ENCODE data around the gene CERKL. TPM values are rescaled to one million over a fixed set of nuclear protein-coding genes. Genes with fewer than 3 reads are reported as not detected.
A peak's percentile ranks its signal among the peaks of the same experiment; 100 is the strongest.

Gene CERKL
- total RNA-seq, 2 donors from 2014 or later = 0.07 TPM; not detected in 1

GRCh38 chr2:181542170-181542569 lies 114.7 kb downstream of the CERKL start:
- Mint-ChIP-seq H3K27me3 (ENCODE audit: low read depth) (no peaks in the 10 kb centered on the region), H3K4me3 (no peak overlapping the region), H3K4me1 (ENCODE audit: low read depth) (peaks cover 7% of the 10 kb centered on the region), H3K27ac (no peak overlapping the region), H3K36me3 (ENCODE audit: insufficient read depth in 2 of 2) (peaks cover 9 to 15% of the 10 kb centered on the region in 2 donors), H3K9me3 (peaks cover 0 to 3% of the 10 kb centered on the region in 2 donors)
- DNase-seq (no peak), ATAC-seq (replicated peaks in 1 of 2) (no peak)

DNA sequence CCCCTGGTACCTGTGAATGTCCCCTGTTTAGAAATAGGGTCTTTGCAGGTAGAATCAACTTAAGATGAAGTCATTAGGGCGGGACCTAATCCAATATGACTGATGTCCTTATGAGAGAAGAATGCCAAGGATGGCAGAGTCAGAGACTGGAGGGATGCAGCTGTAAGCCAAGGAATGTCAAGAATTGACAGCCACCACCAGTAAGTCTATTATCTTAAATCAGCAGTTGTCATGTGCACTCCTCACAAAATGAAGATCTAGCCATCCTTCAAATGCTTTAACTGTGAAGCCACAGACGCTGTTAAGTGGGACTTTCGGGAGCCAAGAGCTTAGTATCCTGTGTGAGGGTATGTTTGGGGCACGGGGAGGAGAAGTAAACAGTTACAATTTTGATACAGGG lies 116.5 kb downstream of the CERKL start:
- H3K27me3 Mint-ChIP-seq (ENCODE audit: low read depth) = no peaks in the 10 kb centered on the region
- ATAC-seq (replicated peaks in 1 of 2) (no peak), DNase-seq (no peak)
- peaks cover 13 to 20% of the 10 kb centered on the region in 2 donors for H3K36me3 Mint-ChIP-seq (ENCODE audit: insufficient read depth in 2 of 2)
- H3K9me3 Mint-ChIP-seq = no peaks in the 10 kb centered on the region
- H3K4me1 Mint-ChIP-seq (ENCODE audit: low read depth) = peaks cover under 1% of the 10 kb centered on the region
- no peak overlapping the region for H3K27ac Mint-ChIP-seq
- no peak overlapping the region for H3K4me3 Mint-ChIP-seq

DNA sequence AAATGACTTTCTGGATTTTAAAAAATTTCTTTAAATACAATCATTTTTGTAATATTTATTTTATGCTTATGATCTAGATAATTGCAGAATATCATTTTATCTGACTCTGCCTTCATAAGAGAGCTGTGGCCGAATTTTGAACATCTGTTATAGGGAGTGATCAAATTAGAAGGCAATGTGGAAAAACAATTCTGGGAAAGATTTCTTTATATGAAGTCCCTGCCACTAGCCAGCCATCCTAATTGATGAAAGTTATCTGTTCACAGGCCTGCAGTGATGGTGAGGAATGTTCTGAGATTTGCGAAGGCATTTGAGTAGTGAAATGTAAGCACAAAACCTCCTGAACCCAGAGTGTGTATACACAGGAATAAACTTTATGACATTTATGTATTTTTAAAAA lies 120.2 kb downstream of the CERKL start:
- H3K27me3 Mint-ChIP-seq (ENCODE audit: low read depth) = no peaks in the 10 kb centered on the region
- DNase-seq (no peak), ATAC-seq (replicated peaks in 1 of 2) (no peak)
- peaks cover 13 to 34% of the 10 kb centered on the region in 2 donors for H3K36me3 Mint-ChIP-seq (ENCODE audit: insufficient read depth in 2 of 2)
- no peaks in the 10 kb centered on the region for H3K9me3 Mint-ChIP-seq
- no peaks in the 10 kb centered on the region for H3K4me1 Mint-ChIP-seq (ENCODE audit: low read depth)
- no peak overlapping the region for H3K27ac Mint-ChIP-seq
- no peak overlapping the region for H3K4me3 Mint-ChIP-seq

- Mint-ChIP-seq H3K4me3 (no peak overlapping the region), H3K4me1 (ENCODE audit: low read depth) (no peaks in the 10 kb centered on the region), H3K27ac (no peak overlapping the region), H3K9me3 (no peaks in the 10 kb centered on the region), H3K36me3 (ENCODE audit: insufficient read depth in 2 of 2) (peaks cover 12 to 36% of the 10 kb centered on the region in 2 donors), H3K27me3 (ENCODE audit: low read depth) (no peaks in the 10 kb centered on the region)
- no peak for DNase-seq
- no peak for ATAC-seq (replicated peaks in 1 of 2)
Measured at GRCh38 chr2:181528441-181528840, 128.5 kb downstream of the CERKL start.

GRCh38 chr2:181527058-181527457 lies 129.8 kb downstream of the CERKL start:
- Mint-ChIP-seq H3K36me3 (ENCODE audit: insufficient read depth in 2 of 2) (peaks cover 12 to 36% of the 10 kb centered on the region in 2 donors), H3K9me3 (no peaks in the 10 kb centered on the region), H3K4me3 (no peak overlapping the region), H3K27me3 (ENCODE audit: low read depth) (no peaks in the 10 kb centered on the region), H3K4me1 (ENCODE audit: low read depth) (no peaks in the 10 kb centered on the region), H3K27ac (no peak overlapping the region)
- ATAC-seq (replicated peaks in 1 of 2) (no peak), DNase-seq (no peak)

DNA sequence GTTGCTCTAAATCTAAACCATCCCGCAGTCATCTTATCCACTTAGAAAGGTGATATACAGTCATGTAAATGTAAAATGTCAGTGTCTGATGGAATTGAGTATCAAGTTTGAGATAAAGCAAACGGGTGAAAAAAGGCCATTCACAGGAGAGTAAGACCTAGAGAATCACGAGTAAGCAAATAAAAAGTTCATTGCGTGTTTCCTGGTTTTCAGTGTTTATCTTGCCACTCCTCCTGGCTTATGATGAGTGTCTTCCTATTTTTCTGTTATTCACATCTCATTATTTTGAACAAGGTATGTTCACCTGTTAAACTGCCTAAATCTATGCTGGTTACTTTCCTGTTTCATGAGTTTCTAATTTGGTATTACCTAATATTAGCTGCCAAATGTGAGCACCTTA lies 130.9 kb downstream of the CERKL start:
- H3K27ac Mint-ChIP-seq = peak overlapping the region; percentile 88

DNA sequence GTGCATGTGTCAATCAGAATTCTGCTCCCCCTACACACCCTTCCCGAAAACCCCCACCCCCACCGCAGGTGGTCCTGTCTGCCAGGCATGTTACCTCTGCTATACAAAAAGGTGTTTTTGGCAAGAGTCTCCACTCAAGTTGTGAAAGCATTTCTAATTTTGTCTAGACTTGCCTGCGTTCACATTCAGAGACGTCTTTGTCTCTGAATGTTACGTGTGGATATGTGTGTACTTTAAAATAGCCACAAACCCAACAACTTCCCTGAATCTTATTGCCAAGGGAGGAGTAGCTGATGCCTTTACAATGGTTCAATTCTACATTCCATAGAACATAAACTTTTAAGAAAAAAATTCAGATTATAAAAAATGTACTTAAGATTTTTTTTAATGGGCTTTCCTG lies 133.1 kb downstream of the CERKL start:
- no peak for ATAC-seq (replicated peaks in 1 of 2)
- Mint-ChIP-seq H3K4me3 (no peak overlapping the region), H3K36me3 (ENCODE audit: insufficient read depth in 2 of 2) (peaks cover 12 to 25% of the 10 kb centered on the region in 2 donors), H3K27ac (no peak overlapping the region), H3K4me1 (ENCODE audit: low read depth) (no peaks in the 10 kb centered on the region), H3K27me3 (ENCODE audit: low read depth) (no peaks in the 10 kb centered on the region), H3K9me3 (no peaks in the 10 kb centered on the region)
- no peak for DNase-seq

More for the DNA sequence above, 130.9 kb downstream of the CERKL start:
- Mint-ChIP-seq H3K36me3 (ENCODE audit: insufficient read depth in 2 of 2) (peaks cover 12 to 35% of the 10 kb centered on the region in 2 donors), H3K9me3 (no peaks in the 10 kb centered on the region), H3K27me3 (ENCODE audit: low read depth) (no peaks in the 10 kb centered on the region), H3K4me1 (ENCODE audit: low read depth) (no peaks in the 10 kb centered on the region), H3K4me3 (no peak overlapping the region)
- no peak for ATAC-seq (replicated peaks in 1 of 2)
- DNase-seq = no peak

- Mint-ChIP-seq H3K27me3 (ENCODE audit: low read depth) (no peaks in the 10 kb centered on the region), H3K4me3 (no peak overlapping the region), H3K27ac (peak overlapping the region; percentile 0), H3K9me3 (no peaks in the 10 kb centered on the region), H3K36me3 (ENCODE audit: insufficient read depth in 2 of 2) (peaks cover under 1 to 7% of the 10 kb centered on the region in 2 donors), H3K4me1 (ENCODE audit: low read depth) (peaks cover 10% of the 10 kb centered on the region)
- ATAC-seq (replicated peaks in 1 of 2) = no peak
- no peak for DNase-seq
Measured at GRCh38 chr2:181520253-181520652, 136.7 kb downstream of the CERKL start.

GRCh38 chr2:181517685-181518301 lies 139.1 kb downstream of the CERKL start:
- DNase-seq = no peak
- Mint-ChIP-seq H3K27me3 (ENCODE audit: low read depth) (no peaks in the 10 kb centered on the region), H3K27ac (peak overlapping the region; percentile 7), H3K9me3 (no peaks in the 10 kb centered on the region), H3K4me1 (ENCODE audit: low read depth) (peaks cover 10% of the 10 kb centered on the region), H3K36me3 (ENCODE audit: insufficient read depth in 2 of 2) (peaks cover 2 to 18% of the 10 kb centered on the region in 2 donors), H3K4me3 (no peak overlapping the region)
- ATAC-seq (replicated peaks in 1 of 2) = no peak

DNA sequence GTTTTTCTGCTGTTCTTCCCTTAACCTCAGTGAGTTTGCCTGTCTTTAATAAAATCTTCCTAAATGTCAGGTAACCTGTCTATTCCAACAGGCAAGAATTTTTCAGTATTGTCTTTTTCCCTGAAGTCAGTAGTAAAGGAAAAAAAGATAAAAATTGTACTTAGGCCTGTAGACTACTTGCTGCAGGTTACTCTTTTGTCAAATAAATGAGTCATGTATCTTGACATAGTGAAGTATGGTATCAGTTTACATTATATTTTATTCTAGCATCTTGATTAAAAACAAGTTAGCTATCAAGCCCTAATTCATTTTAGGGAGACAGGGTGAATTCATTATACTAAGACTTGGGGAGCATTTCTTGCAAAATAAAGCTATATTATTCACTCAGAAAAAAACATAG lies 139.9 kb downstream of the CERKL start:
- Mint-ChIP-seq H3K4me1 (ENCODE audit: low read depth) (peaks cover 10% of the 10 kb centered on the region), H3K27me3 (ENCODE audit: low read depth) (no peaks in the 10 kb centered on the region), H3K36me3 (ENCODE audit: insufficient read depth in 2 of 2) (peaks cover 6 to 22% of the 10 kb centered on the region in 2 donors), H3K27ac (peak overlapping the region; percentile 58), H3K4me3 (no peak overlapping the region), H3K9me3 (no peaks in the 10 kb centered on the region)
- DNase-seq (no peak), ATAC-seq (replicated peaks in 1 of 2) (no peak)

GRCh38 chr2:181515719-181516118 lies 141.2 kb downstream of the CERKL start:
- DNase-seq = no peak
- Mint-ChIP-seq H3K27ac (no peak overlapping the region), H3K4me1 (ENCODE audit: low read depth) (peaks cover 10% of the 10 kb centered on the region), H3K27me3 (ENCODE audit: low read depth) (no peaks in the 10 kb centered on the region), H3K9me3 (no peaks in the 10 kb centered on the region), H3K36me3 (ENCODE audit: insufficient read depth in 2 of 2) (peaks cover 8 to 31% of the 10 kb centered on the region in 2 donors), H3K4me3 (no peak overlapping the region)
- ATAC-seq (replicated peaks in 1 of 2) = no peak

DNA sequence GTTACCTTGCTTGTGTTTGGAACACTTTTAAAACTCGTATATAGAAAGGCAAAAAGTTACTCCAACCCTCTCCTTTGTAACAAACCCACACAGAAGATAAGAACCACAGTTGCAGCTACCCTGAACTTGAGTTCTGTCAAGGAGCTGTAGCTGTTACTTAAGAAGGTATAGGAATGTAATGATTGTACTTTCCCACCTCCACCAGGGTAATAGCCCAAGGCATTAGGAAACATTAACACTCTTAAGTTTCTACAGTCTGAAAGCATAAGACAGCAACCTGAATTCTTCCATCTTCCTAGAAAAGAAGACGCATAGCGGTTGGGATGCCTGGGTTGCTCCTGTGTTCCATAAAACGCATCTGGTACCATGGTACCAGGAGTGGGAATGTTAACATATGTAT lies 156.7 kb downstream of the CERKL start:
- Mint-ChIP-seq H3K36me3 (ENCODE audit: insufficient read depth in 2 of 2) (peaks cover 3 to 10% of the 10 kb centered on the region in 2 donors), H3K27me3 (ENCODE audit: low read depth) (no peaks in the 10 kb centered on the region), H3K4me3 (no peak overlapping the region), H3K4me1 (ENCODE audit: low read depth) (no peaks in the 10 kb centered on the region), H3K27ac (no peak overlapping the region), H3K9me3 (no peaks in the 10 kb centered on the region)
- no peak for DNase-seq
- no peak for ATAC-seq (replicated peaks in 1 of 2)

GRCh38 chr2:181499231-181499630 lies 157.7 kb downstream of the CERKL start:
- ATAC-seq (replicated peaks in 1 of 2) (no peak), DNase-seq (no peak)
- H3K27me3 Mint-ChIP-seq (ENCODE audit: low read depth) = no peaks in the 10 kb centered on the region
- no peaks in the 10 kb centered on the region for H3K9me3 Mint-ChIP-seq
- H3K4me3 Mint-ChIP-seq = no peak overlapping the region
- no peaks in the 10 kb centered on the region for H3K4me1 Mint-ChIP-seq (ENCODE audit: low read depth)
- H3K36me3 Mint-ChIP-seq (ENCODE audit: insufficient read depth in 2 of 2) = peaks cover 3 to 12% of the 10 kb centered on the region in 2 donors
- no peak overlapping the region for H3K27ac Mint-ChIP-seq
